HEK293T (cell line): ENCODE results near the gene TTC33.

ENCODE experiments used
- CTCF ChIA-PET: fragments of 350-600 bp; formaldehyde crosslinking; extraction: SDS; loops from one replicate; lab custom pipeline; 2021; ENCODE audit warnings: antibody characterized with exemption, inconsistent platforms; lab: Yijun Ruan, JAX
- POLR2A ChIA-PET: fragments of 350-600 bp; formaldehyde crosslinking; extraction: SDS; loops from one replicate; lab custom pipeline; 2020; ENCODE audit warnings: antibody characterized with exemption, inconsistent platforms; lab: Yijun Ruan, JAX
- DNase-seq: peaks from one replicate; pipeline ENCODE4 v3.0.0; 2012; ENCODE audit warnings: mixed read lengths; ENCODE audit errors: extremely low spot score
- ARNT ChIP-seq: fragments of 450-650 bp; IDR thresholded peaks from 2 replicates; pipeline ENCODE4 v1.6.1; 2017; ENCODE audit warnings: mild to moderate bottlenecking
- BHLHE40 ChIP-seq: fragments of 450-650 bp; IDR thresholded peaks from 2 replicates; pipeline ENCODE4 v1.6.1; 2016; ENCODE audit warnings: mild to moderate bottlenecking, moderate library complexity, borderline replicate concordance
- CTBP1 ChIP-seq: fragments of 450-650 bp; IDR thresholded peaks from 2 replicates; pipeline ENCODE4 v1.6.1; 2016; ENCODE audit warnings: borderline replicate concordance
- ELF4 ChIP-seq: fragments of 450-650 bp; IDR thresholded peaks from 2 replicates; pipeline ENCODE4 v1.6.1; 2017; ENCODE audit warnings: antibody characterized with exemption
- FOXA1 ChIP-seq: fragments of 450-650 bp; IDR thresholded peaks from 2 replicates; pipeline ENCODE4 v1.6.1; 2016; ENCODE audit warnings: mild to moderate bottlenecking
- FOXK2 ChIP-seq: fragments of 450-650 bp; IDR thresholded peaks from 2 replicates; pipeline ENCODE4 v1.6.1; 2016; ENCODE audit warnings: mild to moderate bottlenecking
- FOXM1 ChIP-seq: fragments of 450-650 bp; IDR thresholded peaks from 2 replicates; pipeline ENCODE4 v1.6.1; 2017; ENCODE audit warnings: mild to moderate bottlenecking, borderline replicate concordance
- HDGF ChIP-seq: fragments of 450-650 bp; IDR thresholded peaks from 2 replicates; pipeline ENCODE4 v1.6.1; 2017; ENCODE audit warnings: antibody characterized with exemption, borderline replicate concordance
- L3MBTL2 ChIP-seq: fragments of 450-650 bp; conservative IDR thresholded peaks from 2 replicates; pipeline ENCODE4 v1.6.1; 2016; ENCODE audit warnings: mild to moderate bottlenecking
- LEF1 ChIP-seq: fragments of 450-650 bp; IDR thresholded peaks from 2 replicates; pipeline ENCODE4 v1.6.1; 2017; ENCODE audit warnings: mild to moderate bottlenecking, borderline replicate concordance
- NFRKB ChIP-seq: fragments of 450-650 bp; IDR thresholded peaks from 2 replicates; pipeline ENCODE4 v1.6.1; 2016; ENCODE audit warnings: mild to moderate bottlenecking, moderate library complexity
- SP1 ChIP-seq: fragments of 450-650 bp; IDR thresholded peaks from 2 replicates; pipeline ENCODE4 v1.6.1; 2017
- SUZ12 ChIP-seq: fragments of 450-650 bp; IDR thresholded peaks from 2 replicates; pipeline ENCODE4 v1.6.1; 2016; ENCODE audit warnings: mild to moderate bottlenecking
- TARDBP ChIP-seq: fragments of 450-650 bp; IDR thresholded peaks from 2 replicates; pipeline ENCODE4 v1.6.1; 2016
- ZNF384 ChIP-seq: fragments of 450-650 bp; IDR thresholded peaks from 2 replicates; pipeline ENCODE4 v1.6.1; 2016
- TF ChIP-seq, protein P1 (sequence below): fragments of 450-650 bp; IDR thresholded peaks from 2 replicates; pipeline ENCODE4 v1.6.1; 2016

TTC33 gene

GRCh38 chr5:40511801-40512200 lies 244.0 kb downstream of the TTC33 start:
- no peak for DNase-seq
- ChIA-PET CTCF (interaction anchor here (0.5 kb wide), 1 partner anchor 167 kb away, joined by 3 read pairs; no protein-coding TSS in a partner anchor), POLR2A (no interaction called here)
- TF ChIP-seq BHLHE40 (no peak), L3MBTL2 (no peak)
- TF ChIP-seq, protein P1, sequence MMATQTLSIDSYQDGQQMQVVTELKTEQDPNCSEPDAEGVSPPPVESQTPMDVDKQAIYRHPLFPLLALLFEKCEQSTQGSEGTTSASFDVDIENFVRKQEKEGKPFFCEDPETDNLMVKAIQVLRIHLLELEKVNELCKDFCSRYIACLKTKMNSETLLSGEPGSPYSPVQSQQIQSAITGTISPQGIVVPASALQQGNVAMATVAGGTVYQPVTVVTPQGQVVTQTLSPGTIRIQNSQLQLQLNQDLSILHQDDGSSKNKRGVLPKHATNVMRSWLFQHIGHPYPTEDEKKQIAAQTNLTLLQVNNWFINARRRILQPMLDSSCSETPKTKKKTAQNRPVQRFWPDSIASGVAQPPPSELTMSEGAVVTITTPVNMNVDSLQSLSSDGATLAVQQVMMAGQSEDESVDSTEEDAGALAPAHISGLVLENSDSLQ = peak; percentile 56; the same call in 1 of the 2 replicates

GRCh38 chr5:40507095-40507494 lies 248.7 kb downstream of the TTC33 start:
- POLR2A ChIA-PET = no interaction called here
- DNase-seq = no peak
- CTCF ChIA-PET = no interaction called here
- TF ChIP-seq ZNF384 = no peak
- no peak for TF ChIP-seq FOXK2
- no peak for TF ChIP-seq L3MBTL2
- TF ChIP-seq SUZ12 = no peak
- TF ChIP-seq ELF4 = no peak
- TF ChIP-seq LEF1 = no peak
- TF ChIP-seq HDGF = no peak
- no peak for TF ChIP-seq NFRKB
- TF ChIP-seq SP1 = no peak
- TF ChIP-seq CTBP1 = no peak
- no peak for TF ChIP-seq FOXA1
- TF ChIP-seq BHLHE40 = no peak
- no peak for TF ChIP-seq FOXM1
- no peak for TF ChIP-seq TARDBP
- TF ChIP-seq ARNT = no peak
- TF ChIP-seq, protein P1 = no peak

- DNase-seq = no peak
- ChIA-PET CTCF (no interaction called here), POLR2A (no interaction called here)
- TF ChIP-seq LEF1 (no peak), TARDBP (no peak), L3MBTL2 (no peak), FOXA1 (no peak), ELF4 (no peak), BHLHE40 (no peak), FOXM1 (no peak), SP1 (no peak), ZNF384 (no peak), FOXK2 (no peak)
Observed at GRCh38 chr5:40505031-40505430, 250.7 kb downstream of the TTC33 start.

DNA sequence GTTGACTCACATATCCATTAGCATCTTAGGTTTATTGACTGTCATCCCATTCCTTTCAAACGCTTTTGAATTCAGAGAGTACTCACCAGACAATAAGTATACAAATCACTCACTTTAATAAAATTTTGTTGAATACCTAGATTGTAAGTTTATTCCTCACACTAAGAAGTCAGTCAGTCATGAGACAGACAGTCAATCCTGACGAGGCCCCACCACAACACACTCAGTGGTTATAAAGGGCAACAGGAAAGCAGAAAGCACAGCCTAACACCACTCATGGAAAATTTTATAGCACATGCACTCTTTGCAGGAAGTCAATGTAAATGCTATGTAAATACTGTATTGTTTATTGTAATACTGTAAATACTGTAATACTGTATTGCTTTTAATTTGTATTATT lies 252.3 kb downstream of the TTC33 start:
- ChIA-PET POLR2A (no interaction called here), CTCF (no interaction called here)

GRCh38 chr5:40502736-40503135 lies 253.0 kb downstream of the TTC33 start:
- DNase-seq = no peak
- ChIA-PET CTCF (no interaction called here), POLR2A (no interaction called here)
- TF ChIP-seq ELF4 (no peak), L3MBTL2 (no peak), SP1 (no peak)

More for the DNA sequence above, 252.3 kb downstream of the TTC33 start:
- no peak for DNase-seq
- TF ChIP-seq FOXK2 (no peak), NFRKB (no peak), ZNF384 (no peak), LEF1 (no peak), SUZ12 (no peak), FOXA1 (no peak), CTBP1 (no peak), ELF4 (no peak), HDGF (no peak), ARNT (no peak)

DNA sequence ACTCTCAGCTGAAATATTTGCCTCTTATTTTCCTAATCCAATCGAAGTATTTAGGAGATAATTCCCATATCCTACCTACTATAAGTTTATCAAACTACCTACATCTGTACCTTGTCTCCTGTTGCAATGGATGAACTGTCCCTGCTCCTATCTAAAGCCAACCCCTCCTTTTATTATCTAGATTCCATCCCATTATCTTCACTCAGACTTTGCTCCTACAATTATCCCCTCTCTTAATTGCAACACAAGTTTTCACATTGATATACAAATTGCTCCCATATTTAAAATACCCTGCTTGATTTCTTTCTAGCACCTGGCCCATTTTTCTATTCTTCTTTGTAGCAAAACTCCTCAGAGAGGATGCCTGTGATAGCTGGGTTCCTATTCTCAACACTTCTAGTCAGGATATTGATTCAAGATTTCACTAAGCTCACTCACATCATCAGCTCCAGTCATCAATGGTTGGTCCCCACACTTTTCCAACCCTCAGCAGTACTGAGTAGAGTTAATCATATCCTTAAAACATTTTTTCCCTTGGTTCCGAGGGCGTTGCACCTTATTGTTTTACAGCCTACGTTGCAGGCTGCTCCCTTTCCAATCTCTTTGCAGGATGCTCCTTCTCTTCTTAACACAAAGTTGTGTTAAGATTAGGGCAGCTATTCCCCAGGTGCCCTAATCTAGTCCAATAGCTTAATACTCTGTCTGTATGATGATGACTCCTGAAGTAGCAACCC lies 253.9 kb downstream of the TTC33 start:
- CTCF ChIA-PET = no interaction called here
- POLR2A ChIA-PET = no interaction called here
- no peak for DNase-seq
- TF ChIP-seq BHLHE40 (no peak), LEF1 (no peak), CTBP1 (no peak), L3MBTL2 (no peak), FOXM1 (no peak), SUZ12 (no peak), HDGF (no peak), TARDBP (no peak), NFRKB (no peak), ELF4 (no peak), ARNT (no peak), FOXA1 (no peak), FOXK2 (no peak), ZNF384 (no peak), SP1 (no peak)
- TF ChIP-seq, protein P1 = no peak
